H1 (cell line): Measurements from ENCODE around the gene COL4A1. TPM values are rescaled to one million over a fixed set of nuclear protein-coding genes. Genes with fewer than 3 reads are reported as not detected.

Source experiments
- CTCF ChIA-PET: fragments of 300-600 bp; sonication (Branson Sonifier 250); formaldehyde crosslinking; loops from one replicate; lab custom pipeline; 2021; ENCODE audit not compliant: partially characterized antibody; lab: Charles Lee
- POLR2A ChIA-PET: fragments of 300-600 bp; sonication (Branson Sonifier 250); formaldehyde crosslinking; loops from one replicate; lab custom pipeline; 2021; ENCODE audit warnings: inconsistent platforms; ENCODE audit not compliant: partially characterized antibody; lab: Charles Lee
- DNase-seq, 2 experiments: peaks; one replicate each; pipeline versions ENCODE4 v3.0.0 to v3.0.0-alpha.2; 2010 to 2022; ENCODE audit warnings: low spot score in 2 of 2, low read depth in 1 of 2, mixed read lengths in 1 of 2
- FAIRE-seq: peaks from 2 replicates; lab custom pipeline; 2011; peaks lifted over from hg19 to GRCh38; lab: Jason Lieb, UNC
- H2AFZ ChIP-seq: 2 replicates; pipeline ENCODE4 v1.8.1; 2012; ENCODE audit warnings: low read length, inconsistent platforms
- H2AK5ac ChIP-seq: 2 replicates; pipeline ENCODE4 v1.6.1; 2013; ENCODE audit warnings: low read depth, low read length
- H2BK120ac ChIP-seq: replicated peaks from 2 replicates; pipeline ENCODE3; 2013; ENCODE audit warnings: low read depth, low read length, inconsistent platforms
- H2BK12ac ChIP-seq: 2 replicates; pipeline ENCODE4 v1.6.1; 2013; ENCODE audit warnings: low read depth, low read length
- H2BK15ac ChIP-seq: 2 replicates; pipeline ENCODE4 v1.6.1; 2013; ENCODE audit warnings: low read length
- H2BK20ac ChIP-seq: 2 replicates; pipeline ENCODE4 v1.6.1; 2013; ENCODE audit warnings: low read length
- H2BK5ac ChIP-seq: 2 replicates; pipeline ENCODE4 v1.6.1; 2013; ENCODE audit warnings: low read depth, low read length
- H3K14ac ChIP-seq: 2 replicates; pipeline ENCODE4 v1.6.1; 2013; ENCODE audit warnings: inconsistent platforms; ENCODE audit not compliant: insufficient read length
- H3K18ac ChIP-seq: 2 replicates; pipeline ENCODE4 v1.6.1; 2013; ENCODE audit warnings: low read length; ENCODE audit errors: extremely low read depth
- H3K23ac ChIP-seq: 2 replicates; pipeline ENCODE4 v1.6.1; 2013; ENCODE audit warnings: inconsistent platforms; ENCODE audit not compliant: insufficient read length
- H3K23me2 ChIP-seq: 2 replicates; pipeline ENCODE4 v1.6.1; 2013; ENCODE audit warnings: low read depth, low read length
- H3K27ac ChIP-seq: 2 replicates; pipeline ENCODE4 v1.6.1; 2011; ENCODE audit warnings: low read depth, low read length, inconsistent platforms
- H3K27me3 ChIP-seq, 4 experiments: replicated peaks in 1 of 4; 1 replicate in 1 of 4; 2 replicates in 3 of 4; pipeline versions ENCODE4 v1.6.1 to v1.8.1; 2011 to 2013; ENCODE audit warnings: low read length in 3 of 4, mild to moderate bottlenecking in 3 of 4, inconsistent platforms in 2 of 4, mixed read lengths in 2 of 4, moderate library complexity in 1 of 4; ENCODE audit not compliant: control insufficient read depth in 3 of 4, insufficient read depth in 3 of 4; ENCODE audit errors: extremely low read depth in 1 of 4
- H3K36me3 ChIP-seq, 4 experiments: 2 replicates each; pipeline versions ENCODE4 v1.6.1 to v1.8.1; 2011 to 2013; ENCODE audit warnings: mild to moderate bottlenecking in 4 of 4, low read length in 3 of 4, moderate library complexity in 2 of 4, control low read depth in 1 of 4, inconsistent platforms in 1 of 4; ENCODE audit not compliant: insufficient read depth in 4 of 4, control insufficient read depth in 2 of 4
- H3K4ac ChIP-seq: replicated peaks from 2 replicates; pipeline ENCODE3; 2013; ENCODE audit warnings: low read length, low read depth, mixed read lengths, inconsistent platforms; ENCODE audit not compliant: insufficient read length
- H3K4me1 ChIP-seq, 4 experiments: replicated peaks in 1 of 4; 1 replicate in 1 of 4; 2 replicates in 3 of 4; pipeline versions ENCODE4 v1.6.1 to v1.8.1; 2011 to 2013; ENCODE audit warnings: low read length in 3 of 4, inconsistent platforms in 2 of 4, mixed read lengths in 1 of 4; ENCODE audit not compliant: insufficient read depth in 4 of 4, control insufficient read depth in 3 of 4
- H3K4me2 ChIP-seq, 2 experiments: 2 replicates each; pipeline versions ENCODE4 v1.6.1 to v1.8.1; 2011 to 2013; ENCODE audit warnings: low read depth in 2 of 2, low read length in 2 of 2, control low read depth in 1 of 2, inconsistent platforms in 1 of 2, mild to moderate bottlenecking in 1 of 2; ENCODE audit not compliant: insufficient read depth in 1 of 2
- H3K4me3 ChIP-seq, 4 experiments: fragments of 200-600, 300-600 bp in 1 of 4; sonication (generic), shearing (Covaris generic), sonication (Bioruptor Twin) in 1 of 4; 2 replicates each; pipeline versions ENCODE4 v1.5.1 to v1.8.1; 2011 to 2016; ENCODE audit warnings: low read length in 4 of 4, low read depth in 3 of 4, control low read depth in 2 of 4, inconsistent platforms in 2 of 4, mild to moderate bottlenecking in 2 of 4, mixed read lengths in 1 of 4, moderate library complexity in 1 of 4; ENCODE audit not compliant: insufficient read depth in 2 of 4; ENCODE audit errors: extremely low read depth in 1 of 4
- H3K56ac ChIP-seq: replicated peaks from 2 replicates; pipeline ENCODE3; 2013; ENCODE audit warnings: low read depth, mild to moderate bottlenecking, mixed read lengths, low read length, inconsistent platforms; ENCODE audit not compliant: insufficient read length
- H3K79me1 ChIP-seq: 2 replicates; pipeline ENCODE4 v1.6.1; 2013; ENCODE audit warnings: low read depth, low read length, control low read depth
- H3K79me2 ChIP-seq, 2 experiments: 2 replicates each; pipeline versions ENCODE4 v1.6.1 to v1.8.1; 2012 to 2013; ENCODE audit warnings: low read length in 2 of 2, mild to moderate bottlenecking in 2 of 2, inconsistent platforms in 1 of 2; ENCODE audit not compliant: insufficient read depth in 2 of 2, control insufficient read depth in 1 of 2
- H3K9ac ChIP-seq, 4 experiments: replicated peaks in 1 of 4; 1 replicate in 1 of 4; 2 replicates in 3 of 4; pipeline versions ENCODE4 v1.6.1 to v1.8.1; 2011 to 2013; ENCODE audit warnings: low read depth in 3 of 4, low read length in 3 of 4, control low read depth in 2 of 4, mild to moderate bottlenecking in 2 of 4, moderate library complexity in 2 of 4, inconsistent platforms in 1 of 4; ENCODE audit errors: extremely low read depth in 1 of 4
- H3K9me3 ChIP-seq, 2 experiments: 2 replicates each; pipeline versions ENCODE4 v1.6.1 to v1.8.1; 2012 to 2013; ENCODE audit warnings: mild to moderate bottlenecking in 2 of 2, moderate library complexity in 2 of 2, control low read depth in 1 of 2, inconsistent platforms in 1 of 2, low read depth in 1 of 2, low read length in 1 of 2, mixed read lengths in 1 of 2; ENCODE audit not compliant: insufficient read depth in 2 of 2
- H4K20me1 ChIP-seq, 2 experiments: replicated peaks in 1 of 2; 2 replicates each; pipeline versions ENCODE3 to v1.8.1; 2011 to 2013; ENCODE audit warnings: inconsistent platforms in 2 of 2, low read length in 2 of 2, mild to moderate bottlenecking in 1 of 2; ENCODE audit not compliant: insufficient read depth in 2 of 2, control insufficient read depth in 1 of 2
- H4K5ac ChIP-seq: 2 replicates; pipeline ENCODE4 v1.6.1; 2013; ENCODE audit warnings: low read length, low read depth, mixed read lengths, inconsistent platforms; ENCODE audit not compliant: insufficient read length
- H4K8ac ChIP-seq: 2 replicates; pipeline ENCODE4 v1.8.0; 2013; ENCODE audit warnings: mild to moderate bottlenecking, moderate library complexity, low read length, inconsistent platforms; ENCODE audit not compliant: insufficient read depth; ENCODE audit errors: extremely low read depth
- H4K91ac ChIP-seq: replicated peaks from 2 replicates; pipeline ENCODE3; 2013; ENCODE audit warnings: low read length, mixed read lengths, inconsistent platforms; ENCODE audit not compliant: insufficient read length
- ATF3 ChIP-seq: IDR thresholded peaks from 2 replicates; pipeline ENCODE4 v1.6.1; 2011; ENCODE audit warnings: low read depth, mild to moderate bottlenecking, low read length; ENCODE audit not compliant: insufficient read depth
- CEBPB ChIP-seq: IDR thresholded peaks from 2 replicates; pipeline ENCODE4 v1.6.1; 2012; ENCODE audit warnings: low read depth, low read length
- CREB1 ChIP-seq: IDR thresholded peaks from 2 replicates; pipeline ENCODE4 v1.6.1; 2012; ENCODE audit warnings: inconsistent platforms
- EZH2 ChIP-seq: fragments of 200-600 bp; sonication (generic); IDR thresholded peaks from 2 replicates; pipeline ENCODE4 v1.7.1; 2012; ENCODE audit warnings: low read depth, mild to moderate bottlenecking, moderate library complexity, low read length, inconsistent platforms; ENCODE audit not compliant: severe bottlenecking
- HDAC2 ChIP-seq, 2 experiments: fragments of 300-600 bp in 1 of 2; sonication (generic) in 1 of 2; IDR thresholded peaks; 2 replicates each; pipeline ENCODE4 v1.6.1; 2011 to 2012; ENCODE audit warnings: low read depth in 2 of 2, low read length in 2 of 2, mild to moderate bottlenecking in 2 of 2, moderate library complexity in 2 of 2, borderline replicate concordance in 1 of 2, inconsistent platforms in 1 of 2
- MAFK ChIP-seq: IDR thresholded peaks from 2 replicates; pipeline ENCODE4 v1.6.1; 2012; ENCODE audit warnings: low read depth, mild to moderate bottlenecking, improper control_type of control experiment, low read length
- MAX ChIP-seq: IDR thresholded peaks from 2 replicates; pipeline ENCODE4 v1.6.1; 2012; ENCODE audit warnings: inconsistent platforms
- NRF1 ChIP-seq: IDR thresholded peaks from 2 replicates; pipeline ENCODE4 v1.6.1; 2011; ENCODE audit warnings: mild to moderate bottlenecking, low read depth, low read length, improper control_type of control experiment
- POLR2AphosphoS5 ChIP-seq: IDR thresholded peaks from 2 replicates; pipeline ENCODE4 v1.6.1; 2011; ENCODE audit warnings: low read depth, low read length
- RBBP5 ChIP-seq: IDR thresholded peaks from 2 replicates; pipeline ENCODE4 v1.7.1; 2012; ENCODE audit warnings: low read depth, mild to moderate bottlenecking, inconsistent platforms, low read length, moderate library complexity, borderline replicate concordance
- RFX5 ChIP-seq: IDR thresholded peaks from 2 replicates; pipeline ENCODE4 v1.6.1; 2011; ENCODE audit warnings: low read depth, low read length, improper control_type of control experiment, borderline replicate concordance
- RNF2 ChIP-seq: fragments of 200-900, 300-1000 bp; sonication (generic); IDR thresholded peaks from 2 replicates; pipeline ENCODE4 v1.7.1; 2016; ENCODE audit warnings: borderline replicate concordance, low read depth, mild to moderate bottlenecking, antibody characterized with exemption, low read length; ENCODE audit not compliant: poor library complexity, severe bottlenecking; ENCODE audit errors: missing control alignments
- WGBS, 2 experiments: shearing (Covaris generic) in 1 of 2; methylation state at CpG; one replicate each; pipeline versions ENCODE4 v1.1.6 to v1.1.7; 2013 to 2015; ENCODE audit warnings: low lambda C conversion rate in 2 of 2, mixed read lengths in 2 of 2, inconsistent platforms in 1 of 2, low coverage in 1 of 2, missing lambda C conversion rate in 1 of 2; ENCODE audit not compliant: insufficient replicate concordance in 2 of 2, insufficient coverage in 1 of 2, insufficient read length in 1 of 2; ENCODE audit errors: extremely low coverage in 1 of 2, missing lambda C conversion rate in 1 of 2; 5-methylcytosine and 5-hydroxymethylcytosine counted together
- polyA plus RNA-seq, 7 experiments: library from polyadenylated mRNA; depleted of rRNA in 3 of 7; stranded (reverse) in 5 of 7; unstranded in 2 of 7; fragments of >200 nt in 5 of 7; fragments of 200-250 nt in 2 of 7; gene quantifications; 1 replicate in 5 of 7; 2 replicates in 1 of 7; 4 replicates in 1 of 7; pipeline versions ENCODE4 v1.2.1 to v1.2.3, GENCODE V29; 2011 to 2013; ENCODE audit warnings: missing spikeins in 2 of 7, mixed read lengths in 2 of 7
- total RNA-seq: library from RNA; stranded (reverse); fragmentation: NEBNext Ultra II Directional; extraction: Animal tissue kit (Norgen Biotek cat#: 25700); gene quantifications from 2 replicates; pipeline ENCODE4 v1.2.1, GENCODE V29; 2021

The COL4A1 gene
- total and polyA plus RNA-seq, 2 of the 8 experiments (the other 6 are each of a cell fraction or from before 2014, with no cell fraction given): 30.7 to 82.0 TPM

- H2BK20ac ChIP-seq: no peak overlapping the region
- H3K4ac ChIP-seq: no peak overlapping the region
- no peaks in the 10 kb centered on the region for H4K20me1 ChIP-seq
- H4K5ac ChIP-seq: no peak overlapping the region
- no peaks in the 10 kb centered on the region for H3K23me2 ChIP-seq
- no peak overlapping the region for H3K56ac ChIP-seq
- H3K9ac ChIP-seq: no peak overlapping the region
- H3K27ac ChIP-seq: no peak overlapping the region
- H3K9me3 ChIP-seq: no peaks in the 10 kb centered on the region
- no peak overlapping the region for H2BK15ac ChIP-seq
- POLR2A ChIA-PET: interaction anchor here (0.8 to 1.1 kb wide), 2 partner anchors 15 to 42 kb away, joined by 3 to 4 read pairs; no protein-coding TSS in a partner anchor
- H3K4me1 ChIP-seq: peaks cover 11 to 31% (median 16%) of the 10 kb centered on the region in 4 experiments
- H4K8ac ChIP-seq: no peak overlapping the region
- peaks cover 0 to 10% of the 10 kb centered on the region in 2 experiments; a peak in 2 of 4 replicates for H3K79me2 ChIP-seq
- no peak overlapping the region for H2AK5ac ChIP-seq
- H3K18ac ChIP-seq: no peak overlapping the region
- H2AFZ ChIP-seq: no peak overlapping the region
- no peak overlapping the region for H3K23ac ChIP-seq
- H3K4me2 ChIP-seq: peak overlapping the region; percentile 12 to 42; a peak in 3 of 4 replicates
- H2BK12ac ChIP-seq: no peak overlapping the region; the same call in 1 of the 2 replicates
- peak overlapping the region in 1 of 4 experiments; percentile 2; a peak in 1 of 8 replicates for H3K4me3 ChIP-seq
- no peak overlapping the region for H3K14ac ChIP-seq
- no peaks in the 10 kb centered on the region for H3K36me3 ChIP-seq
- H3K79me1 ChIP-seq: peaks cover 10% of the 10 kb centered on the region
- H2BK5ac ChIP-seq: no peak overlapping the region
- no peak overlapping the region for H2BK120ac ChIP-seq
- CTCF ChIA-PET: interaction anchor here (0.6 to 3.1 kb wide), 13 partner anchors 7 to 145 kb away, joined by 3 to 18 read pairs (median 3); partner anchors contain the start of genes COL4A1 and COL4A2
- FAIRE-seq: peak; percentile 87
- no peak overlapping the region for H4K91ac ChIP-seq
- DNase-seq: peak in 1 of 2 experiments; percentile 67
- no peaks in the 10 kb centered on the region; a peak in 1 of 7 replicates for H3K27me3 ChIP-seq
- WGBS, 2 experiments: 18% methylated on average over 10 of the region's 10 CpGs; no CpG with 5 or more reads in 1 of the 2 experiments
- TF ChIP-seq RNF2 (no peak), CEBPB (no peak), MAX (peak; percentile 31; the same call in 1 of the 2 replicates), CREB1 (0 out of 2 replicates have a peak, but pooled peaks have one; percentile 20), NRF1 (no peak), EZH2 (no peak), MAFK (no peak), ATF3 (no peak), HDAC2 (IDR thresholded peaks at IDR 0.05; ENCODE audit: borderline replicate concordance in 1 of 2, low read depth in 2 of 2, low read length in 2 of 2) (peak; percentile 97 to 99; a peak in 3 of 4 replicates), RBBP5 (no peak), POLR2AphosphoS5 (no peak), RFX5 (no peak)
These were observed 40.0 kb downstream of the COL4A1 start for GRCh38 chr13:110266983-110267382.
